Right atrium auricular region (tissue), 2 donors: ENCODE data around the gene AGPAT3. TPM values are rescaled to one million over a fixed set of nuclear protein-coding genes. Genes with fewer than 3 reads are reported as not detected.

Source experiments
- DNase-seq: peaks from one replicate; pipeline ENCODE4 v3.0.0-alpha.2; 2019; ENCODE audit warnings: low spot score
- H3K27ac ChIP-seq, 2 donors: fragments of 200-600 bp; sonication (generic); 1 replicate in 1 of 2; 2 replicates in 1 of 2; pipeline ENCODE4 v1.5.1; 2016 to 2019
- H3K27me3 ChIP-seq, 2 donors: fragments of 200-600 bp; sonication (generic); one replicate each; pipeline versions ENCODE4 v1.5.1 to v1.6.0; 2017 to 2019
- H3K36me3 ChIP-seq: fragments of 200-600 bp; sonication (generic); one replicate; pipeline ENCODE4 v1.5.1; 2016
- H3K4me1 ChIP-seq, 2 donors: fragments of 200-600 bp; sonication (generic); one replicate each; pipeline versions ENCODE4 v1.5.1 to v1.6.0; 2017 to 2019
- H3K4me3 ChIP-seq, 2 donors: fragments of 200-600 bp; sonication (generic); 1 replicate in 1 of 2; 2 replicates in 1 of 2; pipeline ENCODE4 v1.5.1; 2017 to 2019; ENCODE audit warnings: mild to moderate bottlenecking in 1 of 2, moderate library complexity in 1 of 2
- H3K9me3 ChIP-seq, 2 donors: fragments of 200-600 bp; sonication (generic); one replicate each; pipeline ENCODE4 v1.5.1; 2019
- CTCF ChIP-seq, 2 donors: fragments of 200-600 bp; sonication (generic); IDR thresholded peaks; one replicate each; pipeline ENCODE4 v1.5.1; 2019; ENCODE audit warnings: antibody characterized with exemption in 2 of 2
- total RNA-seq, 2 donors: library from RNA; depleted of rRNA; stranded (reverse); fragments of >200 nt; gene quantifications; one replicate each; pipeline ENCODE4 v1.1.0, GENCODE V29; 2016

AGPAT3 gene
- total RNA-seq, 2 donors from 2014 or later, result 41.3 to 42.5 TPM

- Histone ChIP-seq H3K4me1 (peaks cover 0 to 28% of the 10 kb centered on the region in 2 donors), H3K27ac (no peak overlapping the region), H3K4me3 (no peak overlapping the region), H3K36me3 (no peaks in the 10 kb centered on the region), H3K9me3 (no peaks in the 10 kb centered on the region), H3K27me3 (no peaks in the 10 kb centered on the region)
- DNase-seq, result no peak
- TF ChIP-seq CTCF (IDR thresholded peaks at IDR 0.05), result no peak
These were observed 40.9 kb downstream of the AGPAT3 start for GRCh38 chr21:43905726-43906455.

GRCh38 chr21:43906585-43907370 lies 41.8 kb downstream of the AGPAT3 start:
- H3K27me3 ChIP-seq, result no peaks in the 10 kb centered on the region
- H3K4me1 ChIP-seq, result peaks cover 0 to 37% of the 10 kb centered on the region in 2 donors
- no peaks in the 10 kb centered on the region for H3K9me3 ChIP-seq
- no peak for TF ChIP-seq CTCF (IDR thresholded peaks at IDR 0.05)
- H3K36me3 ChIP-seq, result no peaks in the 10 kb centered on the region
- no peak overlapping the region for H3K4me3 ChIP-seq
- DNase-seq, result no peak
- no peak overlapping the region for H3K27ac ChIP-seq

- H3K4me1 ChIP-seq, result peaks cover 0 to 38% of the 10 kb centered on the region in 2 donors
- no peaks in the 10 kb centered on the region for H3K9me3 ChIP-seq
- no peaks in the 10 kb centered on the region for H3K27me3 ChIP-seq
- no peaks in the 10 kb centered on the region for H3K36me3 ChIP-seq
- H3K27ac ChIP-seq, result peak overlapping the region in 1 of 2 donors; percentile 43
- TF ChIP-seq CTCF (IDR thresholded peaks at IDR 0.05), result no peak
- no peak overlapping the region for H3K4me3 ChIP-seq
- DNase-seq, result no peak
These were observed 42.7 kb downstream of the AGPAT3 start for GRCh38 chr21:43907751-43908150.

GRCh38 chr21:43908167-43908566 lies 43.1 kb downstream of the AGPAT3 start:
- Histone ChIP-seq H3K27ac (peak overlapping the region in 1 of 2 donors; percentile 43), H3K4me1 (peaks cover 0 to 34% of the 10 kb centered on the region in 2 donors), H3K36me3 (no peaks in the 10 kb centered on the region), H3K27me3 (no peaks in the 10 kb centered on the region), H3K9me3 (no peaks in the 10 kb centered on the region), H3K4me3 (no peak overlapping the region)
- no peak for DNase-seq
- TF ChIP-seq CTCF (IDR thresholded peaks at IDR 0.05), result no peak

GRCh38 chr21:43909741-43910400 lies 44.8 kb downstream of the AGPAT3 start:
- Histone ChIP-seq H3K27me3 (no peaks in the 10 kb centered on the region), H3K4me1 (peaks cover 0 to 39% of the 10 kb centered on the region in 2 donors), H3K4me3 (no peak overlapping the region), H3K27ac (no peak overlapping the region), H3K36me3 (no peaks in the 10 kb centered on the region), H3K9me3 (no peaks in the 10 kb centered on the region)
- no peak for DNase-seq
- TF ChIP-seq CTCF (IDR thresholded peaks at IDR 0.05), result no peak
